Skeletal muscle tissue (tissue), 4 donors: ENCODE measurements around the gene MDGA2. TPM values are rescaled to one million over a fixed set of nuclear protein-coding genes. Genes with fewer than 3 reads are reported as not detected.
"Not testable (repeated sequence)": the region's sequence is repeated elsewhere in the genome, so short reads cannot be mapped to it uniquely, and the experiment has no call there.

Experiments used
- H3K27ac ChIP-seq: one replicate; pipeline ENCODE4 v1.7.0; 2013; ENCODE audit warnings: mild to moderate bottlenecking, low read depth, low read length, inconsistent platforms
- H3K27me3 ChIP-seq, 3 donors: one replicate each; pipeline ENCODE4 v1.7.0; 2013; ENCODE audit warnings: low read length in 3 of 3; ENCODE audit not compliant: control insufficient read depth in 3 of 3, insufficient read depth in 3 of 3
- H3K36me3 ChIP-seq, 3 donors: one replicate each; pipeline ENCODE4 v1.7.0; 2013; ENCODE audit warnings: low read length in 3 of 3; ENCODE audit not compliant: control insufficient read depth in 3 of 3, insufficient read depth in 3 of 3
- H3K4me1 ChIP-seq, 3 donors: one replicate each; pipeline ENCODE4 v1.7.0; 2013; ENCODE audit warnings: low read length in 3 of 3, mild to moderate bottlenecking in 3 of 3; ENCODE audit not compliant: control insufficient read depth in 3 of 3, insufficient read depth in 3 of 3
- H3K4me3 ChIP-seq, 3 donors: one replicate each; pipeline ENCODE4 v1.7.0; 2013; ENCODE audit warnings: low read length in 3 of 3
- H3K9ac ChIP-seq, 3 donors: one replicate each; pipeline ENCODE4 v1.7.0; 2013; ENCODE audit warnings: low read length in 3 of 3, mild to moderate bottlenecking in 3 of 3, moderate library complexity in 2 of 3, low read depth in 1 of 3
- H3K9me3 ChIP-seq, 3 donors: one replicate each; pipeline ENCODE4 v1.7.0; 2013; ENCODE audit warnings: low read length in 3 of 3; ENCODE audit not compliant: control insufficient read depth in 3 of 3
- total RNA-seq: library from RNA; depleted of rRNA; stranded (reverse); fragments of >200 nt; gene quantifications from one replicate; pipeline ENCODE4 v1.2.3, GENCODE V29; 2014
- donor health status: Osteomylitis.

Gene MDGA2
- total RNA-seq, 1 donor from 2014 or later = 2.1 TPM

DNA sequence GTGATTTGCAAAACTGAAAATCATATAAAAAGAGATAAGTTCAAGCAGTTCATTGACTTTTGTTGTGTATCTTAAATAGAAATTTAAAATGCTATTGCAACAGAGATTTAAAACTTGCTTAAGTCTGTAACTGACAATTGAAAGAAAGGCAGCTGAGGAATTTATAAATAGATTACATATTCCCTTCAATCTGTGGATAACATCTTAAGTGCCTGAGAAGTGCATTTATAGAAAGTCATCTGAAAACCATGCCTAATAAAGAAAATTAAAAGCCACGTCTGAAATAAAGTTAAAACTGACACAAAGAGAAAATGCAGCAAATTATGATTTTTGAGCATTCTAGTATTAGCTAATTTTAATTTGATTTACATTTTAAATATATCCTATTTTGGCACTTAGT lies 479.8 kb downstream of the MDGA2 start:
- H3K27ac ChIP-seq = no peak overlapping the region
- no peak overlapping the region for H3K9ac ChIP-seq
- no peaks in the 10 kb centered on the region for H3K9me3 ChIP-seq
- H3K4me3 ChIP-seq = no peak overlapping the region
- no peaks in the 10 kb centered on the region for H3K36me3 ChIP-seq
- H3K27me3 ChIP-seq = no peaks in the 10 kb centered on the region
- H3K4me1 ChIP-seq = no peaks in the 10 kb centered on the region

DNA sequence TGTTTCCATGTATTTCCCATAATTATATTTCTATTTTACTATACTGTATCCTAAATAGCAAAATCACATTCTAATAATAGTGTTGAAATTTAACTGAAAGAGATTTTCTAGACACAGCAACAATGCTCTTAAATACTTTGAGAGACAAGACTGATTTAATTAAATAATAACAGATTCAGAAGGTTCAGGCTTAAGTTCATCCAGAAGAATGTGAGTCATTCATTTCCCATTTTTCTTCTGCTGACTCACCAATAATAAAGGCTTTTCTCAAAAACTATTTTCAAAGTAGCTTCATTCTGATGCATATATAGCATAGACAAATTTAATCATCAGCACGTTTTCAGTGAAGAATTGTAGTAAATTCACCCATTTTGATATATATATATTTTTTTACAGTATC lies 481.4 kb downstream of the MDGA2 start:
- H3K27ac ChIP-seq = no peak overlapping the region
- no peaks in the 10 kb centered on the region for H3K9me3 ChIP-seq
- H3K9ac ChIP-seq = no peak overlapping the region
- no peak overlapping the region for H3K4me3 ChIP-seq
- no peaks in the 10 kb centered on the region for H3K4me1 ChIP-seq
- no peaks in the 10 kb centered on the region for H3K27me3 ChIP-seq
- H3K36me3 ChIP-seq = no peaks in the 10 kb centered on the region

DNA sequence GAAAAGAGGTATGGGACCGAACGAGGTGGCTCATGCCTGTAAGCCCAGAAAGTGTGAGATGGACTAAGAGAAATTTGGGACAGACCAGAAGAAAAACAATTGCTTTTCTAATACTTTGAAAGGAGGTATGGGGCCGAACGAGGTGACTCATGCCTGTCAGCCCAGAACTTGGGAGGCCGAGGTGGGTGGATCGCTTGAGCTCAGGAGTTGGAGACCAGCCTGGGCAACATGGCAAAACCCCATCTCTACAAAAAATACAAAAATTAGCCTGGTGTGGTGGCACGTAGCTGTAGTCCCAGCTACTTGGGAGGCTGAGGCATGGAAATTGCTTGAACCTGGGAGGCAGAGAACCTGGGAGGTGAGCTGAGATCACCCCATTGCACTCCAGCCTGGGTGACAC lies 483.2 kb downstream of the MDGA2 start:
- H3K36me3 ChIP-seq, H3K4me1 ChIP-seq, H3K9me3 ChIP-seq, H3K27me3 ChIP-seq, H3K27ac ChIP-seq, H3K9ac ChIP-seq, H3K4me3 ChIP-seq: not testable (repeated sequence)

DNA sequence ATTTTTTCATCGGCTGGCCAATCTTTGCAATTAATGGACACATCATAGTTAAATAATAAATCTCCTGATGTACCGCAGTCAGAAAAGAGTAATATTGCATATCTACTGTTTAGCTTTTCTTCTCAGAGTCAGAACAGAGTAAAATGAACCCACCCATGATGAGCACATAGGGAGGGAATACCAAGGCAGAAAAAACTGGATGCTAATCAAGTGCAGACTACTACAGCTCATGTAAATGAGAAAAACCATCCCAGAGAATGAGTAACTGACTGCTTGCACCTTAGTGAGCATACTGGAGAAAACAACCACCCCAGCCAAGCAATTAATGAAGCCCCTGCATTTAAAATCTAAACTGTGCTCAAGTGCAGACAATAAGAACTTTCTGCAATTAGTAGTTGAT lies 483.7 kb downstream of the MDGA2 start:
- no peaks in the 10 kb centered on the region for H3K4me1 ChIP-seq
- no peak overlapping the region for H3K4me3 ChIP-seq
- H3K9me3 ChIP-seq = no peaks in the 10 kb centered on the region
- no peak overlapping the region for H3K27ac ChIP-seq
- no peaks in the 10 kb centered on the region for H3K27me3 ChIP-seq
- no peak overlapping the region for H3K9ac ChIP-seq
- no peaks in the 10 kb centered on the region for H3K36me3 ChIP-seq

DNA sequence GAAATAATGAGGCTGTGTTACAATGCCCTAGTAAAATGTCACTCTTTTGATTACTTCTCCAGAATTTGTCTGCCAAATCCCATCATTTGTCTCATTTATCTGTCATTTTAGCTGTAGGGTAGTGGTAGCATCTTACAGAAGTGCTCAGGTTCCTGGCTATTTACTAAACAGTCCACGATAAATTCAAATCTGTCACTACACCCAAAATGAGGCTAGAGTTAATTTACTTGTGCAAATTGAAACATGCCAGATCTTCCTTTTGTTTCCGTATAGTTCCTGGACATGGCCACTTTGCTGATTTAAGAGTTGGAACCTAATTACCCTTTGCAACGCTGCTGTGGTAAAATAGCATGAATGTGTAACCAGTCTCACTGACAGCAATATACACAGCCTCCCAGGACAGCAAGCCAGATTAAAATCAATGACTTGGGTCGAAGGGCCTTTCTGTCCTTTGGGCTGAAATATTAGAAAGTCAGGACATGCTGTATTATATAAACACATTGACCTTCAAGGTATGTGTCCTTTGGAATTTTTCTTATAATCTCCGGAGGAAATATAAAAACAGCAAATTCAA lies 485.4 kb downstream of the MDGA2 start:
- no peaks in the 10 kb centered on the region for H3K36me3 ChIP-seq
- no peak overlapping the region for H3K9ac ChIP-seq
- no peaks in the 10 kb centered on the region for H3K4me1 ChIP-seq
- H3K4me3 ChIP-seq = no peak overlapping the region
- H3K27ac ChIP-seq = no peak overlapping the region
- H3K27me3 ChIP-seq = no peaks in the 10 kb centered on the region
- no peaks in the 10 kb centered on the region for H3K9me3 ChIP-seq

DNA sequence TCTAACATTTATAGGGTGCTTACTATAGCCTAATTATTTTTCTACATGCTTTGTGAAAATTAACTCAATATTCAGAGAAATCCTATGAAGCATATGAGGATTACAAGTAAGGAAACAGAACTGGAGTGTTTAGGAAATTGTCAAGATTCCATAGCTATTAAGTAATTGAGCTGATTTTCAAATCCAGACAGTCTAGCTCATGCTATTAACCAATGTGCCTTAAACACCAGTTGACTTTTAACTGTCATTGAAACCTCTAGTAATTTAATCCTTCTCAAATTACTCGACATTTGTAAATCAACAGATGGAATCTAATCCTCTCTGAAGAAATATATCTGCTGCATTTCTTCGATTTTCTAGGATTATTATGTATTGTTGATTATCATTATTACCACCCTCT lies 488.9 kb downstream of the MDGA2 start:
- Histone ChIP-seq H3K4me3 (no peak overlapping the region), H3K36me3 (no peaks in the 10 kb centered on the region), H3K9me3 (no peaks in the 10 kb centered on the region), H3K9ac (no peak overlapping the region), H3K27me3 (no peaks in the 10 kb centered on the region), H3K4me1 (no peaks in the 10 kb centered on the region), H3K27ac (no peak overlapping the region)

DNA sequence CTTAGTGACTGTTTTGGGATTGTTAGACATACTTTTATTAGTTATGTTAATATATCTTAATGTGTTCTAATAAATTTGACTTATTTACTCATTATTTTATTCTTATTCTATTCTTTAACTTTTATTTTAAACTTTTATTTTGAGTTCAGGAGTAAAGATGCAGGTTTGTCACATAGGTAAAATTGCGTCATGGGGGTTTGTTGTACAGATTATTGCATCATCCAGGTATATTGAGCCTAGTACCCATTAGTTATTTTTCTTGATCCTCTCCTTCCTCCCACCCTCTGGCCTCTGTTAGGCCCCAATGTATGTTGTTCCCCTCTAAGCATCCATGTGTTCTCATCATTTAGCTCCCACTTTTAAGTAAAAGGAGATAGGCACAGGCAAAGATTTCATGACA lies 495.5 kb downstream of the MDGA2 start:
- Histone ChIP-seq H3K4me3 (no peak overlapping the region), H3K4me1 (no peaks in the 10 kb centered on the region), H3K9ac (no peak overlapping the region), H3K36me3 (no peaks in the 10 kb centered on the region), H3K27ac (no peak overlapping the region), H3K9me3 (no peaks in the 10 kb centered on the region), H3K27me3 (no peaks in the 10 kb centered on the region)

DNA sequence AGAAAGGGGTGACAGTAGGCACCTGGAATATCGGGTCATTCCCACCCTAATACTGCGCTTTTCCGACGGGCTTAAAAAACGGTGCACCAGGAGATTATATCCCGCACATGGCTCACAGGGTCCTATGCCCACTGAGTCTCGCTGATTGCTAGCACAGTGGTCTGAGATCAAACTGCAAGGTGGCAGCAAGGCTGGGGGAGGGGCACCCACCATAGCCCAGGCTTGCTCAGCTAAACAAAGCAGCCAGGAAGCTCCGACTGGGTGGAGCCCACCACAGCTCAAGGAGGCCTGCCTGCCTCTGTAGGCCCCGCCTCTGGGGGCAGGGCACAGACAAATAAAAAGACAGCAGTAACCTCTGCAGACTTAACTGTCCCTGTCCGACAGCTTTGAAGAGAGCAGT lies 503.5 kb downstream of the MDGA2 start:
- H3K9ac ChIP-seq, H3K27me3 ChIP-seq, H3K4me3 ChIP-seq, H3K4me1 ChIP-seq, H3K36me3 ChIP-seq, H3K27ac ChIP-seq, H3K9me3 ChIP-seq: not testable (repeated sequence)

DNA sequence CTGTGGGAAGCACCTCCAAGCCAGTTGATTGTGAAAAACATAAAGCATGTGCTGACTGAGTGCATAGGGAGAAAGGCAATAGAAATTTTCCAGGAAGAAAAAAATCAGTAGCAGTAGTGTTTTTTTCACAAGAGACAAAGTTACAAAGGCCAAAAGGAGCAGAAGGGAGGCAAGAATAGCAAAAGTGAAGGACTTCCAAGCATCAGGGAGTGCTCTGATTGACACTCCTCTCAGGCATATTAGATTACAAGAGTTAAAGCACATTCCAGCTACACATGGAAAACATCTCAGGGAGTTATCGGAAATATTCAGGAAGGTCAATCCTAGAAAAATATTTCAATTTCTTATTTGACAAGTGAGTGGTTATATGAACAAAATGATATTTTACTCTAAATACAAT lies 508.0 kb downstream of the MDGA2 start:
- H3K4me3 ChIP-seq = no peak overlapping the region
- H3K4me1 ChIP-seq = no peaks in the 10 kb centered on the region
- no peaks in the 10 kb centered on the region for H3K27me3 ChIP-seq
- no peak overlapping the region for H3K27ac ChIP-seq
- no peaks in the 10 kb centered on the region for H3K36me3 ChIP-seq
- H3K9me3 ChIP-seq = no peaks in the 10 kb centered on the region
- no peak overlapping the region for H3K9ac ChIP-seq

DNA sequence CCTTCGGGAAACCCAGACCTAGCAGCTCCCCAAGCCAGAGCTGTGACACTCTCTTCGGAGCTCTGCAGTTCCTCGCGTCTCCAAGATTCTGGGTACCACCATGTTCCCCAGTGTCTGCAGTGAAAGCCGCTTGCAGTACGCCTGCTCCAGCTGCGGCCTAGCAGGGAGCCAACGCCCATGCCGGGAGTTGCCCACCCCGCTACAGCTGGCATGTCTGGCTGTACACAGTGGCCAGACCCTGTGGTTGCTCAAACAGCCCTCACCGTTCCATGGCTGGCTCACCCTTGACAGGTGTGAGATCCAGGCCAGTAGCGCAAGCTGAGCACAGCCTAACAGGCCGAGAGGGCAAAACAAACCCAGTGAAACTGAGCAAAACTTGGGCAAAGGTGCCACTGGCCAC lies 520.0 kb downstream of the MDGA2 start:
- no peak overlapping the region for H3K27ac ChIP-seq
- no peaks in the 10 kb centered on the region for H3K36me3 ChIP-seq
- H3K9me3 ChIP-seq = no peaks in the 10 kb centered on the region
- H3K27me3 ChIP-seq = no peaks in the 10 kb centered on the region
- no peak overlapping the region for H3K9ac ChIP-seq
- H3K4me3 ChIP-seq = no peak overlapping the region
- H3K4me1 ChIP-seq = no peaks in the 10 kb centered on the region

DNA sequence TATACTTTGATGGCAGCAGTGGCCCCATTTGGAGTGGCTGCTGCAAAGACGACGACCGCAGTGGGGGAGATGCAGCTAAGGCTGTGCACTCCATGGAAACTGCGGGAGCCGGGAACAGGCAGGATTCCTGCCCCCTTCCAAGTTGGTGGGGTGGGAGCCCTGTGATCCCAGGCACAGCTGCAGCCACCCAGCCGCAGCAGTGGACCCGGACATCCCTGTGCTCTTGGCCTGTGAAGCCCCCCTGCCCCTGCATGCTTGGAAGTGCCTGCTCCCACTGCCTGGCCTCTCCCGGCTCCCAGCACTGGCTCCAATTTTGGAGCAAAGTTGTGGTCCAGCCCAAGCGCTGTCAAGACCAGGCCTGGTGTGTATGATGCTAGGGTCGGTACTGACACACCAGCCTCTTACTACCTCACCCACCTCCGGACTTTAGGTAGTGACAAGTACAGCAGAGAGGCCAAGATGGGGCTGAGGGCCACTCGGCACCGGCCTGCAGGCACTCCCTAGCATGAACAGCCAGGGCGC lies 521.1 kb downstream of the MDGA2 start:
- no peaks in the 10 kb centered on the region for H3K36me3 ChIP-seq
- no peaks in the 10 kb centered on the region for H3K4me1 ChIP-seq
- no peak overlapping the region for H3K9ac ChIP-seq
- no peaks in the 10 kb centered on the region for H3K27me3 ChIP-seq
- no peaks in the 10 kb centered on the region for H3K9me3 ChIP-seq
- no peak overlapping the region for H3K4me3 ChIP-seq
- no peak overlapping the region for H3K27ac ChIP-seq
